ENCODE results near the gene SDCBP2.

GRCh38 chr20:1362484-1362883 is 33.5 kb upstream of the SDCBP2 start:
- TF ChIP-seq EZH2phosphoT487 (IDR thresholded peaks at IDR 0.05; ENCODE audit: insufficient read depth, low read depth) (no peak), EZH2 (IDR thresholded peaks at IDR 0.05; ENCODE audit: insufficient read depth, poor library complexity, severe bottlenecking) (no peak)

All from GM23248 (cell line).